HCT116 (cell line): ENCODE measurements around the gene LMBR1L.

ENCODE experiments used
- CBX3 ChIP-seq: IDR thresholded peaks from 2 replicates; pipeline ENCODE4 v1.6.1; 2012; ENCODE audit warnings: low read depth
- EZH2 ChIP-seq: fragments of 200-600 bp; sonication (generic); IDR thresholded peaks from 2 replicates; pipeline ENCODE4 v1.6.1; 2017; ENCODE audit warnings: antibody characterized with exemption, mixed run types
- EZH2phosphoT487 ChIP-seq: fragments of 200-600 bp; IDR thresholded peaks from 2 replicates; pipeline ENCODE4 v1.6.1; 2018; ENCODE audit warnings: antibody characterized with exemption, borderline replicate concordance
- JUND ChIP-seq: IDR thresholded peaks from 2 replicates; pipeline ENCODE4 v1.6.1; 2012
- POLR2A ChIP-seq: IDR thresholded peaks from 2 replicates; pipeline ENCODE4 v1.7.0; 2011; ENCODE audit warnings: borderline replicate concordance; ENCODE audit not compliant: insufficient read depth, insufficient read length; ENCODE audit errors: extremely low read depth
- POLR2AphosphoS5 ChIP-seq: IDR thresholded peaks from 2 replicates; pipeline ENCODE4 v1.6.1; 2011; ENCODE audit warnings: mild to moderate bottlenecking, low read depth, low read length, moderate library complexity
- SIN3A ChIP-seq: IDR thresholded peaks from 2 replicates; pipeline ENCODE4 v1.6.1; 2012; ENCODE audit warnings: low read depth
- ZFX ChIP-seq: fragments of 450-650 bp; IDR thresholded peaks from 2 replicates; pipeline ENCODE4 v1.6.1; 2017
- ZNF274 ChIP-seq: fragments of 200-500 bp; sonication (Bioruptor generic); IDR thresholded peaks from 2 replicates; pipeline ENCODE4 v1.6.1; 2014; ENCODE audit warnings: mild to moderate bottlenecking, low read depth, low read length, inconsistent platforms
- TF ChIP-seq, protein P1 (sequence below): IDR thresholded peaks from 2 replicates; pipeline ENCODE4 v1.6.1; 2012; ENCODE audit warnings: low read depth
- TF ChIP-seq, protein P2 (sequence below), 3 experiments: fragments of 200-600 bp in 1 of 3; sonication (generic) in 1 of 3; IDR thresholded peaks in 2 of 3; conservative IDR thresholded peaks in 1 of 3; 2 replicates each; pipeline ENCODE4 v1.5.1; 2012 to 2017; ENCODE audit warnings: low read depth in 2 of 3, low read length in 2 of 3, antibody characterized with exemption in 1 of 3, borderline replicate concordance in 1 of 3, control low read depth in 1 of 3, mild to moderate bottlenecking in 1 of 3, mixed read lengths in 1 of 3, mixed run types in 1 of 3, moderate library complexity in 1 of 3; ENCODE audit not compliant: insufficient read depth in 1 of 3
- TF ChIP-seq, protein P3 (sequence below): IDR thresholded peaks from 2 replicates; pipeline ENCODE4 v1.6.1; 2011; ENCODE audit warnings: mild to moderate bottlenecking, low read length, moderate library complexity; ENCODE audit not compliant: insufficient replicate concordance; ENCODE audit errors: extremely low read depth

DNA sequence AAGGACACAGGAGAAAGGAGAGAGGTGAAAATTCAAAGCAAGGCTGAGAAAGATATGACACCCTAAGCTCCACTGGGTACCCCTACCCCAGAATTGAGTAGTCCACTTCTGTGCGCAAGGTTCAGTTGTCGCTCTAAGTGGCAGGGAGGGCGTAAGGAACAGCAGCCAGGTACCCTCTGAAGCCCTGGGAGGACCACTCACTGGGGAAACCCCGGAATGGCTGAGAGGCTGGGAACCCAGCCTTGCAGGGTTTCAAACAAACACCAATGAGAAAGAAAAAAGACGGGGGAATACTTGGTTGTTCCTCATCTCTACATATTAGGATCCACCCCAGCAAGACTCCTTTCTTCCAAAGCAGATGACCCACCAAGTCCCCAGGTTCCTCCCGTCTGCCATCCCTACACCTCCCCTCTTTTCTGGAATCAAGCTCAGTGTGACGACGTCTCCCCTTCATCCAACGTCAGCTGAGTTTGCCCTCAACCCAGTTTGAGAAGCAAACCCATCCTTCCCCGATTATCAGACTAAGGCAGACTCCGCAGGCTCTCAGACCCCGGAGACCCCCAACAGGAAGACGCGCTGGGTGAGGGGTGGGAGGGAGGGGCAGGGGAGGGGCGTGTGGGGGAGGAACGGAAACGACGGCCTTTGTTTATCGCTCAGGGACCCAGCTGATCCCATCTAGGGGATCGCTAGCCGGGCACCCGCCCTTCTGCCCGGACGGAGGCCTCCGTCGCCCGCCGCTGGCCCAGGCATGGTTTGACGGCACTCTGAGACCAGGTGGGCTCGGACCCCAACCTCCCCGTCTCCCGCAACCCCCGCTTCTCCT is 795 bp downstream of the LMBR1L start:
- TF ChIP-seq, protein P1, sequence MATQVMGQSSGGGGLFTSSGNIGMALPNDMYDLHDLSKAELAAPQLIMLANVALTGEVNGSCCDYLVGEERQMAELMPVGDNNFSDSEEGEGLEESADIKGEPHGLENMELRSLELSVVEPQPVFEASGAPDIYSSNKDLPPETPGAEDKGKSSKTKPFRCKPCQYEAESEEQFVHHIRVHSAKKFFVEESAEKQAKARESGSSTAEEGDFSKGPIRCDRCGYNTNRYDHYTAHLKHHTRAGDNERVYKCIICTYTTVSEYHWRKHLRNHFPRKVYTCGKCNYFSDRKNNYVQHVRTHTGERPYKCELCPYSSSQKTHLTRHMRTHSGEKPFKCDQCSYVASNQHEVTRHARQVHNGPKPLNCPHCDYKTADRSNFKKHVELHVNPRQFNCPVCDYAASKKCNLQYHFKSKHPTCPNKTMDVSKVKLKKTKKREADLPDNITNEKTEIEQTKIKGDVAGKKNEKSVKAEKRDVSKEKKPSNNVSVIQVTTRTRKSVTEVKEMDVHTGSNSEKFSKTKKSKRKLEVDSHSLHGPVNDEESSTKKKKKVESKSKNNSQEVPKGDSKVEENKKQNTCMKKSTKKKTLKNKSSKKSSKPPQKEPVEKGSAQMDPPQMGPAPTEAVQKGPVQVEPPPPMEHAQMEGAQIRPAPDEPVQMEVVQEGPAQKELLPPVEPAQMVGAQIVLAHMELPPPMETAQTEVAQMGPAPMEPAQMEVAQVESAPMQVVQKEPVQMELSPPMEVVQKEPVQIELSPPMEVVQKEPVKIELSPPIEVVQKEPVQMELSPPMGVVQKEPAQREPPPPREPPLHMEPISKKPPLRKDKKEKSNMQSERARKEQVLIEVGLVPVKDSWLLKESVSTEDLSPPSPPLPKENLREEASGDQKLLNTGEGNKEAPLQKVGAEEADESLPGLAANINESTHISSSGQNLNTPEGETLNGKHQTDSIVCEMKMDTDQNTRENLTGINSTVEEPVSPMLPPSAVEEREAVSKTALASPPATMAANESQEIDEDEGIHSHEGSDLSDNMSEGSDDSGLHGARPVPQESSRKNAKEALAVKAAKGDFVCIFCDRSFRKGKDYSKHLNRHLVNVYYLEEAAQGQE: no peak
- no peak for TF ChIP-seq POLR2A
- TF ChIP-seq CBX3: no peak
- TF ChIP-seq SIN3A: no peak
- no peak for TF ChIP-seq ZNF274
- TF ChIP-seq, protein P2, sequence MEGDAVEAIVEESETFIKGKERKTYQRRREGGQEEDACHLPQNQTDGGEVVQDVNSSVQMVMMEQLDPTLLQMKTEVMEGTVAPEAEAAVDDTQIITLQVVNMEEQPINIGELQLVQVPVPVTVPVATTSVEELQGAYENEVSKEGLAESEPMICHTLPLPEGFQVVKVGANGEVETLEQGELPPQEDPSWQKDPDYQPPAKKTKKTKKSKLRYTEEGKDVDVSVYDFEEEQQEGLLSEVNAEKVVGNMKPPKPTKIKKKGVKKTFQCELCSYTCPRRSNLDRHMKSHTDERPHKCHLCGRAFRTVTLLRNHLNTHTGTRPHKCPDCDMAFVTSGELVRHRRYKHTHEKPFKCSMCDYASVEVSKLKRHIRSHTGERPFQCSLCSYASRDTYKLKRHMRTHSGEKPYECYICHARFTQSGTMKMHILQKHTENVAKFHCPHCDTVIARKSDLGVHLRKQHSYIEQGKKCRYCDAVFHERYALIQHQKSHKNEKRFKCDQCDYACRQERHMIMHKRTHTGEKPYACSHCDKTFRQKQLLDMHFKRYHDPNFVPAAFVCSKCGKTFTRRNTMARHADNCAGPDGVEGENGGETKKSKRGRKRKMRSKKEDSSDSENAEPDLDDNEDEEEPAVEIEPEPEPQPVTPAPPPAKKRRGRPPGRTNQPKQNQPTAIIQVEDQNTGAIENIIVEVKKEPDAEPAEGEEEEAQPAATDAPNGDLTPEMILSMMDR (IDR thresholded peaks at IDR 0.05 in 2 of 3, conservative IDR thresholded peaks at IDR 0.05 in 1 of 3; ENCODE audit: borderline replicate concordance in 1 of 3, insufficient read depth in 1 of 3, low read depth in 2 of 3, low read length in 2 of 3): no peak
- no peak for TF ChIP-seq POLR2AphosphoS5
- no peak for TF ChIP-seq EZH2
- no peak for TF ChIP-seq EZH2phosphoT487
- no peak for TF ChIP-seq ZFX
- TF ChIP-seq, protein P3, sequence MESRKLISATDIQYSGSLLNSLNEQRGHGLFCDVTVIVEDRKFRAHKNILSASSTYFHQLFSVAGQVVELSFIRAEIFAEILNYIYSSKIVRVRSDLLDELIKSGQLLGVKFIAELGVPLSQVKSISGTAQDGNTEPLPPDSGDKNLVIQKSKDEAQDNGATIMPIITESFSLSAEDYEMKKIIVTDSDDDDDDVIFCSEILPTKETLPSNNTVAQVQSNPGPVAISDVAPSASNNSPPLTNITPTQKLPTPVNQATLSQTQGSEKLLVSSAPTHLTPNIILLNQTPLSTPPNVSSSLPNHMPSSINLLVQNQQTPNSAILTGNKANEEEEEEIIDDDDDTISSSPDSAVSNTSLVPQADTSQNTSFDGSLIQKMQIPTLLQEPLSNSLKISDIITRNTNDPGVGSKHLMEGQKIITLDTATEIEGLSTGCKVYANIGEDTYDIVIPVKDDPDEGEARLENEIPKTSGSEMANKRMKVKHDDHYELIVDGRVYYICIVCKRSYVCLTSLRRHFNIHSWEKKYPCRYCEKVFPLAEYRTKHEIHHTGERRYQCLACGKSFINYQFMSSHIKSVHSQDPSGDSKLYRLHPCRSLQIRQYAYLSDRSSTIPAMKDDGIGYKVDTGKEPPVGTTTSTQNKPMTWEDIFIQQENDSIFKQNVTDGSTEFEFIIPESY: no peak
- no peak for TF ChIP-seq JUND
